Measurements from ENCODE around the gene ALDOB.

ALDOB gene

DNA sequence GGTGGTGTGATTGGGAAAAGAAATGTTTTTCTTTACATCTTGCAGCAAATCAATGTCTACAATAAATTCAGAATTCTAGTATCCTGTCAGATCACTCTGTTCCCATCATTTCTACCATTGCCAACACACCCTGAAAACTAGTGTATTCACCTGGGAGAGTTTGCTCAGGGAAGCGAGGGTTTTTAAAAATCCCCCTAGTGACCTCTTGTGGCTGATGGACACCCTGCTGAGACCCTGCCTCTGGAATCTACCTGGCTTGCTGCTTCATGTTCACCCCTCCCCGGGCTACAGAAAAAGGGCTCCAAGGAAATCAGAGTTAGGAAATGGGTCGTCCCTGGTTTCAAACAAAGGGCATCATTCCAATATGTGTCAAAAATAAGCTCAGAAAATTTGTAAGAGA lies 21.4 kb upstream of the ALDOB start:
- peak; percentile 14 for DNase-seq (ENCODE audit: low spot score)

DNA sequence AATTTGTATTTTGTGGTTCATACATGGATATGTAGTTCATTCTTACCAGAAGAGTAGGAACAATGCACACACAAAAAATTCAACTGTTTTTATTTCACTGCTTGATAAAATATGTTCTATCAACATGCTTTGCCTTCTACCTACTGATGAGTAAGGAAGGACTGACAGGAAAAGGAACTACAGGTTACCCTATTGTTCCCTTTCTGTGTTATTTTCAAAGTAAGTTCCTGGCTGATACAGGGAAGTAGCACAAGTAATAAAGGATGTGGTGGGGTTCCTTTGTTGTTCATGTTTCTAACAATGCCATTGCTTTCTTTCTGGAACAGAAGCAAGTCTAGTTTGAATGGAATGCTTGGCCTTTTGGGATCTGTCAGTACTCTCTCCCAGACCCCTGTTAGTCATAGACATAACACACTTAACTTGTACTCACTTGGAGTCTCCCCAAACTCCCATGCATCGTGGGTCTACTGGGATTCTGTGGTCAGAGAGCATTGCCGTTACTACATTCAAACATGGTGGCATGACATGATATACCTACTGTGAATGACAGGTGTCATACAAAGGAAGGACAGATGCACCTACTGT lies 20.2 kb upstream of the ALDOB start:
- no peak for DNase-seq (ENCODE audit: low spot score)

DNA sequence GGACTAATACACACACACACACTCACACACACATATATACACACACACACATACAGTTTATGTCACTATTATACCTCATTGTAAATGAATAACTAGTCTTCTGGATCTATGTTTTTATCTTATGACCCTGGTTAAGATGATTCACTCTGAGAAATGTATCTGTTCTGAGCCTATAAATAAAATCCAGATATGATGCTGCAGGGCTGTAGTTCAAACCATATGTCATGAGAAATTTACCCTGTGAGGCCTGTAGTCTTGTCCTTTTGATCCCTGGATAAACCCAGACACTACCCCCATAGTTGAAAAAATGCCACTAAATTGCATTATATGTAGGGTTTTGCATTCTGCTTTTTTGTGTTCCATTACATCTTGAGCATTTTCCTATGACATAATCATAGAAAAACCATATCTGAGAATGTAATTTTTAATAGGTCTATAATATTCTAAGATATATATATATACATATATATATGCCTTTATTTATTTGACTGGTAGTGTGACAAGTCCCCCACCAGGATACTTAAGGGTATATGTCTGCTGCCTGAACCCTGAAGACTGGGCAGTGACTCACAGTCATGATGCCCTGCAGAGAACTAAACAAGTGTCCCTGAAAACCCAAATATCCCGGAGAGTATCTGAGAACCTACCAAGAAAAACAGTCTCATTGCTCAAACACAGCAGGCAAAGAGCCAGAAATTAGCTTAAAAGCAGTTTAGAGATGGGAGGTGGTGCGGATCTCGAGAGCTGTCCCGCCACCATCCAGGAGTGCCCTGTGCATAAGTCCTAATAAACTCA lies 18.4 kb upstream of the ALDOB start:
- no peak for DNase-seq (ENCODE audit: low spot score)

DNA sequence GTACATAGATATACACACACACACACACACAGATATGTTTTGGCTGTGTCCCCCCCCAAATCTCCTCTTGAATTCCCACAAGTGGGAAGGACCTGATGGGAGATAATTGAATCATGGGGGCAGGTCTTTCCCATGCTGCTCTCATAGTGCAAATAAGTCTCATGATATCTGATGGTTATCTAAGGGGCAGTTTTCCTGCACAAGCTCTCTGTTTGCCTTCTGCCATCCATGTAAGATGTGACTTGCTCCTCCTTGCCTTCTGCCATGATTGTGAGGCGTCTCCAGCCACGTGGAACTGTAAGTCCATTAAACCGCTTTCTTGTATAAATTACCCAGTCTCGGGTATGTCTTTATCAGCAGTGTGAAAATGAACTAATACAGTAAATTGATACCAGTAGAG lies 15.9 kb upstream of the ALDOB start:
- no peak for DNase-seq (ENCODE audit: low spot score)

DNA sequence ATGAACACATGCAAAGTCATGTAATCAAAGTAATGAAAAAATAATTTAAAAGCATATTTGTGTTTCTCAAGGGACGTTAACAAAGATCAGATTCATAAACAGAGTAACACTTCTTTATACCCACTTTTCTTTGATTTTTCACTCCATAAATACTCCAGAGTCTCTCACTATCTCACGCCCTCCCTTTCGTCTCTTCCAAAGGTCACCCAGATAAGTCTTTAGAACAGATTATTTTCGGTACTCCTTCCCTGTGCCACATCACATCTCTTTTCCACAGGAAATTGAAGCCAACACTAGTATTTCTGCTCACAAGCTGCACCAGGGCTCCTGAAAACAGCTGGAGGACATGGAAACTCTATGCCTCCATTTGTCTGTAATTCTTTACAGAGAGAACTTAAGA lies 15.4 kb upstream of the ALDOB start:
- DNase-seq (ENCODE audit: low spot score): no peak

DNA sequence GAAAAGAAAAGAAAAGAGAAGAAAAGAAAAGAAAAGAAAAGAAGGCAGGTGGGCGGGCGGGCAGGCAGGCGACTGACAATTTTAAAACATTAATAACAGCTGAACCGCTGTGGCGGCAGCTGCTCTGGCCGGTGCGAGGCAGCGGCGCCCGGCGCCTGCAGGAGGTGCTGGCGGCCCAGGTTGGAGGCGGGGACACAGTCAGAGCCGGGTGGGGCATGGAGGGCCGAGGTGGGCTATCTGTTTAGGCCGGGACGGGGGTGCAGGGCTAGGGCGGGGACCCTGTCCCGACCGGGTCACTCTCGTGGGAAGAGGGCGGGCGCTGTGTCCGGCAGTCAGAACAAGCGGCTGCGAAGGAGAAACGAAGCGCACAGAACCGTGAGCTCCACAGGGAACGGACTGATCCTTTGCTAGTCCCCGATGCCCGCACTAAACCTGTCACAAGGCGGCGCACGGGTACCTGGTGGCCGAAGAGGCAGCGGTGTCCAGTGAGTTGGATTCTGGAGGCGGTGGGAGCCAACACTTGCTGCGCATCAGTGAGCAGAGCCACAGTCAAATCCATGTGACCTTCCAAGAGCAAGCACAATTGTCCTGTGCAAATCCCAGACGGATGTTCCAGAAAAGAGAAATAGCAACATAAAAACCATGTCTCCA lies 13.6 kb upstream of the ALDOB start:
- peak; percentile 82 for DNase-seq (ENCODE audit: low spot score)

DNA sequence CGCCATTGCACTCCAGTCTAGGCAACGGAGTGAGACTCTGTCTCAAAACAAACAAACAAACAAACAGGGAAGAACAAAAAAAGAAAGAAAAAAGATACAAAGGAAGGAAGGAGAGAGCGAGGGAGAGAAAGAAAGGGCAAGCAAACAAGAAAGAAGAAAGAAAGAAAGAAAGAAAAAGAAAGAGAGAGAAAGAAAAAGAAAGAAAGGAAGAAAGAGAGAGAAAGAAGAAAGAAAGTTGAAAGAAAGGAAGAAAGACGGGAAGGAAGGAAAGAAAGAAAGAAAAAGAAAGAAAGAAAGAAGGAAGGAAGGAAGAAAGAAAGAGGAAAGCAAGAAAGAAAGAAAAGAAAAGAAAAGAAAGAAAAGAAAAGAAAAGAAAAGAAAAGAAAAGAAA lies 13.1 kb upstream of the ALDOB start:
- no peak for DNase-seq (ENCODE audit: low spot score)

DNA sequence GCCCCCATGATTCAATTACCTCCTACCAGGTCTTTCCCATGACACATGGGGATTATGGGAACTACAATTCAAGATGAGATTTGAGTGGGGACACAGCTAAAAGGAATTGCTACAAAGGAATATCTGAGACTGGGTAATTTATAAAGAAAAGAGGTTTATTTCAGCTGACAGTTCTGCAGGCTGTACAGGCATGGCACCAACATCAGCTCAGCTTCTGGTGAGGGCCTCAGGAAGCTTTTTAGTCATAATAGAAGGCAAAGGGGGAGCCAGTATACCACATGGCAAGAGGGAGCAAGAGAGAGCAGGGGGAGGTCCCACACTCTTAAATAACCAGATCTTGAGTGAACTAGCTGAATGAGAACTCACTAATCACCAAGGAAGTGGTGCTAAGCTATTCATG lies 11.2 kb upstream of the ALDOB start:
- no peak for DNase-seq (ENCODE audit: low spot score)

DNA sequence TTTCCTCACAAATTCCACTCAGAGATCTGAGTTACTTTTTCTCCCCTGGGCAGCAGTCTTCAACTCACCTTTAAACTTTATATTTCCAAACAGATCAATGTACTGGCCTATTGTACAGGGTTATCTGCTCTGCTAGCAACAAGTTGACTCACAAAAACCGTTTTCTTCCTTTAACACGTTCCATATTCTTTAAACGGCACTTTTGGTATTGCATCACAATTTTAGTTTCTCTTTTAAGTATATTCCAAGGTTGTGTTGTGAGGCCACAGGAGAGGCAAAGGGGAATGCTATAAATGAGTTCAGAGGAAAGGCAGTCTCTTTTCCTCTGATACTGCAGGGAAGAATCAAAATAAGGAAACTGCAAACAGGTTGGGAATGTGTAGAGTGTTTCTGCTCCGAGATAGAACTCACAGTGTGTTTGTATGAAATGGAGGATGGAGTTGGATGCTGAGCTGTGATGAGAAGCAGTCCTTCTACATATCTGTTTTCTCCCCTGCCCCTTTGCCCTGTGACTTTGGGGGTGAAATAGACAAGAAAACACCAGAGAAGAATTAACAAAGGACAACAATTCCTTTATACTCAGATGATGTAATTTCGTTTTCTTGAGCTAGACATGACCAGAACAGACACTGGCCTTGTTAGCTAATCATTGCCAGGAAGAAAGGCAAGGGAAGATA lies 9.9 kb upstream of the ALDOB start:
- no peak for DNase-seq (ENCODE audit: low spot score)

DNA sequence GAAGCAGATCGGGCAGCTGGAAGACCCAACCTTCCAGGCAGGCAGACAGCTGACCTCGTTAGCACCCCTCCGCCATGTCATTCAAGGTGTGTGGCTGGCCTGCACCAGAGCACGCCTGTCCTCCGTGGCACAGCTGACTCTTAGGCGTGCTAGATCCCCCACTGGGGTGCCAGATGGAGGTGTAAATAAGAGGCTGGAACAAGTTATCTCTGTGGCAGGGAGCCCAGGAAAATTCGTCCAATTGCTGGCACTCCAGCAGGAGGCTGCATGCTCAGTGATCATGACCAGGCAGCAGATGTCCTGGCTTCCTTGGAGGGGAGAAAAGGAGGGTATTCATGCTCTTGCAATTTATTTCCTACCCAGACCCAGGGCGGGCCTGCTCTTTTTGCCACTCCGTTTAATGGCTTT lies 7.8 kb upstream of the ALDOB start:
- no peak for DNase-seq (ENCODE audit: low spot score)

DNA sequence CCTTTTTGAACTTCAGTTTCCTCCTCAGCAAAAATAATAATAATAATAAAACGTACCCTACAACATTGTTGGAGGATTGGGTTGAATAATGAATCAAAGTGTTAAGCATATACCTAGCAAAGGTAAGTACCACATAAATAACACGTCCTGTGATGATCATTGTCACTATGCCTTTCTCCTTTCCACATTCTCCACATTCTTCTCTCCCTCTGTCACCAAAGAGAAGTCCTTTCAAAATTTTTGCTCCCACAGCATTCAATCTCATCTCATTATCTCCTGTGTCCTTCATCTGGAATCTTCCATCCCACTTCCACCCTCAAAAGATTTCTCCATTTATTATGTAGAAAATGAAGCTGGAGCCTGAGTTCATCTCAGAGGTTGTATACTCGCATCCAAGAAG lies 7.2 kb upstream of the ALDOB start:
- no peak for DNase-seq (ENCODE audit: low spot score)

DNA sequence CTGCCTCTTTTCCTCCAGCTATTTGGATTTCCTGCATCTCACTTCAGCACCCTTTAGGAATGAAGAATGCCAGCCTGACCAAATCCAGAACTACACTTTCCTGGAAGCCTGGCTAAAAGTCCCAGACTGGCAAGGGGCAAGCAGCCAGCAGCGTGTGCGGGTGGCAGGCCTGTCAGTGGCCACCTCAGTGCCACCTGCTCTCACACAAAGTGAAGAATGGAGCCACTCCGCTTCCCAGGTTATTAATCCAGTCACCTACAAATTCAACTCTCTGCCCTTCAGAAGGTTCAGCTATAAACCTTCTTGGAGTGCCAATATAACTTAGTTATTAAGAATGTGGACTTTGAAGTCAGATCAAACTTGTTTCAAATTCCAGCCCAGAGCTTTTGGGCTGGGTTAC lies 6.7 kb upstream of the ALDOB start:
- DNase-seq (ENCODE audit: low spot score): no peak

DNA sequence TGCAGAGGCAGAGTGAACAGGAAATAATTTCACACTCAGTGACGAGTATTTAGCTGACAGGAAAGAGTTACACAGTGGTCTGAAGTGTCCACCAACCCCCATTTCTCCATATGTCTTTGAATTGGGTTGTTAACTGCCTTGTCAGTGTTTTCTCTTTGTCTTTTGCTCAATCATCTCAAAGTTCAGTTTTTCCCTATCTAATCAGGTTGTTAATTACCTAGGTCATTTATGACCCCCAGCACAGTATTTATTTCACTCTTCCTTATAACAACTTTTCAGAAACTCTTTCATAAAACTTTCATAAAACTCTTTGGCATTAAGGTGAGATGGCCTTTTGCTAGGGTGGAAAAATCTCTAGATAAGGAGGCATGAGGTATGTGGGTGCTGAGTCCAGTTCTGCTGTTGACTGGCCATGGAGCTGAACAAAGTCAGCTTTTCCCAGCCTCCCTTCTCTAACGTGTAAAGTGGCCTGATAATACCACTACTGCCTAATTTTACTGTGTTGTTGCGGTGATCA lies 5.2 kb upstream of the ALDOB start:
- no peak for DNase-seq (ENCODE audit: low spot score)

DNA sequence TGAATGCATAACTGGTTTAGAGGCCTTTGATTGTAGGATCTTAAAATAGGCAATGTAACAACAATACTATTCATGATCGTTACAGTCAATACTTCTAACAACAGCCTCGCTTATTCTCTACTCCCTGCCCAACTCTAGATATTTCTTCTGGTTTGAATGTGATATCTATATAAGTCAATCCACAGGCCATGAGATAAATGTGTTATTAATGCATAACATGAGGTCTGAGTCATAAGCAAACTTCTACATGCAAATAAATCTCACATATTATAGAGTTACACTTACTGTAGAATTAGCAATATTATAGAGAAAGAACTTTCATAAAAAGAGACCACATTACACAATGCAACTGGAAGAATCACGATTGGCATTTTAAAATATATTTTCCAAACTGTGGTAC lies 2.9 kb upstream of the ALDOB start:
- no peak for DNase-seq (ENCODE audit: low spot score)

DNA sequence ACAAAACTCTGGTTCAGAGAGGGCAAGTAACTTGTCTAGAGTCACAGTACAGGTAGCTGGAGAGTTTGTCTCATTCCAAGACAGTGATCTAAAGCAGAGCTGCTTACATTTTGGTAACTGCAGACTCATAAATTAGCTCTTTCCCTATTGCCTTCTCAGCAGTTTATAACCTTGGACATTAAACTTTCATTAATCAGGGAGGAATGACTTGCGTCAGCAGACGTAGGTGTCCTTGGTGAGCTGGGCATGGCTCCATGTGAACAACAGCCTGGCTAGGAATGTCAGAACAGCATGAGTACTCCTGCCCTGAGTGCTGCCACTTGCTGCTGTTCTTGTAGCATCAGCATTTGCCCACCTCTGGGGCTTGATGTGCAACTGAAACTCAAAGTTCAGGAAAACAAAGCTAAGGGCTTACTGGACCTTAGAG lies 2.2 kb upstream of the ALDOB start:
- no peak for DNase-seq (ENCODE audit: low spot score)

DNA sequence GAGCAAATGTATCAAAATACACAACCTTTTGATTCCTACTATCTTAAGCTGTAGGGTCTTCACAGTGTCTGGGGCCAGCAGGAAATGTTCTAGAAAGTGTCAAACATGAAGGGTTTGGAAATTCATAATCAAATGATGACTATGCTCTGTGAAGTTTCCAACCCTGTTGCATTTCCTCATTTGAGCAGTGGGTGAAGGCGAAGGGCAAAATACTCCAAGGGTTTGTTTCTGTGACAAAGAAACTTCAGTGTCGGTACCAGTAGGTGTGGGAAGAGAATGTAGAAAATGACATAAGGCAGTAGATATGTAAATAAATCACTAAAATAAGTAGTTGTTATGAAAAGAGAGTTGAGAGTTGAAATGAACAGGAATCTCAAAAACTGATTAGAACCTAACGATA lies 576 bp downstream of the ALDOB start:
- no peak for DNase-seq (ENCODE audit: low spot score)

DNA sequence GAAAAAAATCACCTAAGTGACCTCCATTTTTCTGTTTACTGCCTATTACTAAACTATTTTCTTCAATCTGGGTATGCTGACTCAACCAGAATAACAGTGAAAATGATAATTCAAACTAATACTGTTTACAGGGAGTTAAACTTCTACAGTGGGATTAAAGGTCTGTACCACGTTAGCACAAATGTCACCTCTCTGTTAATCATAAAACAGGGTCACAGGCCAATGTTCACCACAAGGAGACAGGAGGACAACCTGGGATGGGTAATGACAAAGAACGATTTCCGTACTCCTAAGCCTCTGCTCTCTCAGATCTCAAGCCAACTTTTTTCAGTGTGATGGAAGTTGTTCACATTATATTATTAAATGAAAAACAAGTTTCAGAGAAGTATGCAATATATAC lies 2.3 kb downstream of the ALDOB start:
- DNase-seq (ENCODE audit: low spot score): no peak

DNA sequence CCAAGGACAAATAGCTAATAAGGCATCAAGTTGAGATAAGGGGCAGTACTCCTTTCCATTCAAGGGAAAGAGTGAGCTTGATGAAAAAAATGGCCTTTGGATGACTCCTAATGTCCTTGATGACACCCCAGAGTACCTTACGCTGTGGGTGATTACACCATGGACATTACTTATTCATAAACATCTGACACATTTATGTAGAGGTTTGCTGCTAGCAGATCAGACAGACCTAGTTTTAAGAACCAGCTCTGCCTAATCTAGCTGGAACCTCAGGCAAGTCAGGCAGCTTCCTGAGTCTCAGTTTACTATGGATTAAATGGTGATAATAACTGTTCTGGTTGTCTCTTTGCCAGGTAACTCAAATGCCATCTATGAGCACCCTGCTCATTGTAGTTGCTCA lies 2.8 kb downstream of the ALDOB start:
- DNase-seq (ENCODE audit: low spot score): no peak

DNA sequence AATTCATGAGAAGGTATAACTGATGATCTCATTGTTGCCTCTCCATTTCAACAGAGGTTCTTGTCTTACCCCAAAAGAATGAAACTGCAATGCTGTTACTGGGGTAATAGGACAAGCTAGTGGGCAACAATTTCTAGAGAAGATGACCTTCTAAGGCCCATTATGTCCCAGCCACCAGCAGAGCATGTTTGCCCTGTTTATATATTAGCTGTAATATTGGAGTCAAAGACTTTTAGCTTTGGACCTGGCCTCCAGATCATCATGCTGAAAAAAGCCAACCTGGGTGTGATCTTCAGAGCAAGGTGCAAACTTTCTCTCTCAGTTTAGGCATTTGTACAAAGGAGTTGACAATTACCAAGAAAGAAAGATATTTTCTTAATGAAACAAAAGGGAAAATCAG lies 3.4 kb downstream of the ALDOB start:
- no peak for DNase-seq (ENCODE audit: low spot score)

DNA sequence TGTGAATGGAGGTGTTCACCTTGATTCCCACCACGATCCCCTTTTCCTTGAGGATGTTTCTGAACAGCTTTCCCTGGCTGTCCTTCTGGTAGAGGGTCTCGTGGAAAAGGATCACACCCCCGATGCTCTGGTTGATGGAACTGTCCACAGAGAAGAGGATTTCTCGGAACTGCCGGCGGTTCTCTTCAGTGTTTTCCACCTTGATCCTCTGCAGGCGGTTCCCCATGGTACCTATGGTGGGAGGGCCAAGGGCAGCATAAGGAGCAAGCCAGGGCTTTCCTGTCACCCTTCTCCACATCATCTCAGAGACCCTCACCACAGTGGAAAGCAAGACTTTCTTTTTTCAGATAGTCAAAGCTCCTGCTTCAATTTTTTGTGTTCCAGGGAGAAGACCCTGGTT lies 5.8 kb downstream of the ALDOB start:
- no peak for DNase-seq (ENCODE audit: low spot score)

DNA sequence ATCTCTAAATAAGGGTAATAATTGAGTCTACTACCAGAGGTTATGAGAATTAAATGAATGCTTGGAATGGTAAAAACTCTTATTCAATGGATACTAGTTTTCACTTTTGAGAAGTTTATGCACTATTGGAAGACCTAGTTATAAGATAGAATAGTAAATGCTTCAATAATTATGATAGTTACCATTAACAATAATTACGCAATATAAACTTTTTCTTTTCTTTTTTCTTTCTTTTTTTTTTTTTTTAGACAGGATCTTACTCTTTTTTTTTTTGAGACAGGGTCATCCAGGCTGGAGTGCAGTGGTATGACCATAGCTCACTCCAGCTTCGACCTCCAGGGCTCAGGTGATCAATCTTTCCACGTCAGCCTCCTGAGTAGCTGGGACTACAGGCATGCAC lies 6.7 kb downstream of the ALDOB start:
- DNase-seq (ENCODE audit: low spot score): no peak

DNA sequence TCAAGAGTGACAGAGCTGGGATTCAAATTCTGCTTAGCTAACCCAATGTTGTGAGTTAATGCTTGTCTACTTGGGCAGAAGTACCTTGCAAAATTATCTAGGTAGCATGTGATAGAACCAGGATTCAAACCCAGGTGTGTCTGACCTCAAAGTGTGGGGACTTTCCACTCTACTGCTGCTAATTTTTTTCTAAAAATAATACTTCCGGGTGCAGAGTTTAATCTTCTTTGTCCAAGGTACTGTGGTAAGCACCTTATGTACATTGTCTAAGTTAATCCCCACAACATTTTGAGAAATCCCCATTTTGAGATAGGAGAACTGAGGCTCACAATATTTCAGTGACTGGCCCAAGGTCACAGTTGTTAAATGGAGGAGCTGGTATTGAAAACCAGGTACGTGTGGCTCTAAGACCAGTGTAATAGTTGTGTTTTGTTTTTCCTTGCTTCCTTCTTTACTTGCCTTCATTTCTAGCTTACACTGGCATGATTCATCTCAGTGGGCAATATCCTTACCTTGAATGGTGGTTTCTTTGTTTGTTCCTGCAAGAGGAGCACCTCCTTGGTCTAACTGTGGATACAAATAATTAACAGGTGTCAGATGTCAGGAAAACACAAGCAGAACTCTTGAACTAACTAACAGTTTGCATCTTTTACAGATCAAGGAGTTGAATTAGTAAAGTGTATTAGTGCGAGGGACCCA lies 7.5 kb downstream of the ALDOB start:
- DNase-seq (ENCODE audit: low spot score): no peak

Data from SK-N-DZ (cell line).